Measurements from ENCODE around the gene DAP3.
"Not testable (repeated sequence)": the region's sequence is repeated elsewhere in the genome, so short reads cannot be mapped to it uniquely, and the experiment has no call there.

The DAP3 gene

GRCh38 chr1:155719703-155720102 is 30.8 kb downstream of the DAP3 start:
- DNase-seq, result no peak

- DNase-seq, result no peak
These were observed 36.3 kb downstream of the DAP3 start for GRCh38 chr1:155725142-155725541.

- peak; percentile 43 for DNase-seq
These were observed 40.4 kb downstream of the DAP3 start for GRCh38 chr1:155729031-155729898.

DNA sequence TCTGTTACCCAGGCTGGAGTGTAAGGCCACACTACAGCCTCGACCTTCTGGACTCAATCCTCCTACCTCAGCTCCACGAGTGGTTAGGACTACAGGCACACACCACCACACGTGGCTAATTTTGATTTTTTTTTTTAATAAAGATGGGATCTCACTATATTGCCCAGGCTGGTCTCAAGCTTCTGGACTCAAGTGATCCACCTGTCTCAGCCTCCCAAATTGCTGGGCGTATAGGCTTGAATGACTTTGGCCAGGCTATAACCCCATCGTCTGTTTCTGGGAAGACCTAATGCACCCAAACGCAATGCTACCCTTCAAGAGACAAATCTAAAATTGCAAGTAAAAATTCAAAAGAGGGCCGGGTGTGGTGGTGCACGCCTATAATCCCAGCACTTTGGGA is 52.1 kb downstream of the DAP3 start:
- no peak for DNase-seq

- DNase-seq, result no peak
These were observed 53.0 kb downstream of the DAP3 start for GRCh38 chr1:155741908-155742307.

- no peak for DNase-seq
These were observed 55.9 kb downstream of the DAP3 start for GRCh38 chr1:155744711-155745283.

- DNase-seq, result peak; percentile 100
These were observed 56.7 kb downstream of the DAP3 start for GRCh38 chr1:155745284-155746228.

GRCh38 chr1:155747586-155747985 is 58.7 kb downstream of the DAP3 start:
- not testable (repeated sequence) for DNase-seq

- not testable (repeated sequence) for DNase-seq
These were observed 59.2 kb downstream of the DAP3 start for GRCh38 chr1:155748141-155748540.

GRCh38 chr1:155759017-155759416 is 70.1 kb downstream of the DAP3 start:
- DNase-seq, result not testable (repeated sequence)

- no peak for DNase-seq
These were observed 71.2 kb downstream of the DAP3 start for GRCh38 chr1:155759966-155760630.

- DNase-seq, result no peak
These were observed 72.0 kb downstream of the DAP3 start for GRCh38 chr1:155760751-155761475.

GRCh38 chr1:155761736-155762405 is 73.0 kb downstream of the DAP3 start:
- DNase-seq, result no peak

GRCh38 chr1:155763090-155763815 is 74.4 kb downstream of the DAP3 start:
- DNase-seq, result not testable (repeated sequence)

DNA sequence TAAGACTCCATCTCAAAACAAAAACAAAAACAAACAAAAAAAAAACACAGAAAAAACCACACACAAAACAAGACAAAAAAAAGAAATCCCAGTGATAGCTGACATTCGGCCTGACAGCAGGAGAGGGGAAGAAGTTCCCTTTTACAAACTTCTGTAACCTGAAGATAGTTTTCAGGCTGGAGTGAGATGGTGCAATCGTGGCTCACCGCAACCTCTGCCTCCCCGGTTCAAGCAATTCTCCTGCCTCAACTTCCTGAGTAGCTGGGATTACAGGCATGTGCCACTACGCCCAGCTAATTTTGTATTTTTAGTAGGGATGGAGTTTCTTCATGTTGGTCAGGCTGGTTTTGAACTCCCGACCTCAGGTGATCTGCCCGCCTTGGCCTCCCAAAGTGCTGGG is 75.1 kb downstream of the DAP3 start:
- DNase-seq, result not testable (repeated sequence)

- DNase-seq, result not testable (repeated sequence)
These were observed 78.6 kb downstream of the DAP3 start for GRCh38 chr1:155767399-155767989.

GRCh38 chr1:155769257-155769656 is 80.4 kb downstream of the DAP3 start:
- no peak for DNase-seq

GRCh38 chr1:155773221-155773620 is 84.3 kb downstream of the DAP3 start:
- no peak for DNase-seq

GRCh38 chr1:155776414-155776813 is 87.5 kb downstream of the DAP3 start:
- DNase-seq, result peak; percentile 4

DNA sequence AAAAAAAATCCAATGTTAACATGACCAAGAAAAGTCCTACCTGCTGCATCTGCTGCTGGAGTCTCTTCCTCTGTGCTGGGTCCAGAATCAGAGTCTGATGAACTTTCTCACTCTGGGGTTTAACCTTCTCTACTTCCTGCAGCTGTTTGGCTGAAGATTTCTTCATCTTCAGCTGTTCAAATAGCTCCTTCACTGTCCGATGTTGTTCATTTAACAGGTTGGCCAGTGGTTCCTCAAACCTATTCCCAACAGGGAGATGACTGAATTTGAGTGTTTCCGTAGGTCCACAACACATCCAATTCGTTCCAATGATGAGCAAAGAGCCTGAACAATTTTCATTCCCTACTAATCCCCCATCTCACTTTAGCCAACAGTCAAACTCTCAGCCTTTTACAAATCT is 88.7 kb downstream of the DAP3 start:
- no peak for DNase-seq

Data from activated CD4-positive, alpha-beta T cell treated with anti-CD3 and anti-CD28 coated beads for 48 hours (primary cell).